Mesothelial cell of epicardium (in vitro differentiated cells): ENCODE data around the gene MSTO1. TPM values are rescaled to one million over a fixed set of nuclear protein-coding genes. Genes with fewer than 3 reads are reported as not detected.

ENCODE experiments used
- DNase-seq, 2 experiments: peaks; one replicate each; pipeline ENCODE4 v3.0.0; 2021; ENCODE audit warnings: low spot score in 2 of 2; ENCODE audit not compliant: unreplicated experiment in 2 of 2
- H3K27ac Mint-ChIP-seq: 2 replicates; pipeline ENCODE4 v1.8.0; 2021; ENCODE audit warnings: mixed read lengths
- H3K27me3 Mint-ChIP-seq: 2 replicates; pipeline ENCODE4 v1.8.0; 2021; ENCODE audit warnings: low read depth, mixed read lengths
- H3K36me3 Mint-ChIP-seq: 2 replicates; pipeline ENCODE4 v1.8.0; 2021; ENCODE audit warnings: mixed read lengths
- H3K4me1 Mint-ChIP-seq: 2 replicates; pipeline ENCODE4 v1.8.0; 2021; ENCODE audit warnings: mixed read lengths
- H3K4me3 Mint-ChIP-seq: 2 replicates; pipeline ENCODE4 v1.8.0; 2021; ENCODE audit warnings: mild to moderate bottlenecking, moderate library complexity, mixed read lengths
- H3K9me3 Mint-ChIP-seq: 2 replicates; pipeline ENCODE4 v1.8.0; 2021; ENCODE audit warnings: mixed read lengths
- CTCF ChIP-seq: fragments of 200-600 bp; sonication (generic); IDR thresholded peaks from one replicate; pipeline ENCODE4 v1.5.0; 2021; ENCODE audit warnings: antibody characterized with exemption; ENCODE audit not compliant: unreplicated experiment
- total RNA-seq: library from RNA; stranded (reverse); gene quantifications from 3 replicates; pipeline ENCODE4 v1.2.1, GENCODE V29; 2021

The MSTO1 gene
- total RNA-seq, 1 donor from 2014 or later, result 55.5 TPM

- Mint-ChIP-seq H3K36me3 (peaks cover 11% of the 10 kb centered on the region), H3K9me3 (peaks cover 20% of the 10 kb centered on the region), H3K27me3 (no peaks in the 10 kb centered on the region), H3K4me3 (no peak overlapping the region), H3K4me1 (peaks cover 21% of the 10 kb centered on the region), H3K27ac (peak overlapping the region; percentile 51)
- no peak for TF ChIP-seq CTCF
- no peak for DNase-seq
Measured at GRCh38 chr1:155645034-155645598, 35.1 kb downstream of the MSTO1 start.

GRCh38 chr1:155645648-155646047 lies 35.6 kb downstream of the MSTO1 start:
- no peak for TF ChIP-seq CTCF
- DNase-seq, result no peak
- H3K27me3 Mint-ChIP-seq, result no peaks in the 10 kb centered on the region
- peaks cover 17% of the 10 kb centered on the region for H3K9me3 Mint-ChIP-seq
- H3K36me3 Mint-ChIP-seq, result peaks cover 11% of the 10 kb centered on the region
- H3K4me3 Mint-ChIP-seq, result no peak overlapping the region
- H3K4me1 Mint-ChIP-seq, result peaks cover 21% of the 10 kb centered on the region
- H3K27ac Mint-ChIP-seq, result peak overlapping the region; percentile 51

GRCh38 chr1:155646307-155646706 lies 36.3 kb downstream of the MSTO1 start:
- Mint-ChIP-seq H3K27ac (peak overlapping the region; percentile 51), H3K9me3 (peaks cover 16% of the 10 kb centered on the region), H3K27me3 (no peaks in the 10 kb centered on the region), H3K4me1 (peaks cover 22% of the 10 kb centered on the region), H3K4me3 (no peak overlapping the region), H3K36me3 (peaks cover 11% of the 10 kb centered on the region)
- no peak for TF ChIP-seq CTCF
- DNase-seq, result no peak

- H3K27ac Mint-ChIP-seq, result peak overlapping the region; percentile 94
- H3K4me1 Mint-ChIP-seq, result peaks cover 25% of the 10 kb centered on the region
- H3K36me3 Mint-ChIP-seq, result no peaks in the 10 kb centered on the region
- no peaks in the 10 kb centered on the region for H3K27me3 Mint-ChIP-seq
- no peak for TF ChIP-seq CTCF
- H3K9me3 Mint-ChIP-seq, result no peaks in the 10 kb centered on the region
- no peak for DNase-seq
- peak overlapping the region; percentile 54 for H3K4me3 Mint-ChIP-seq
Measured at GRCh38 chr1:155648207-155649147, 38.5 kb downstream of the MSTO1 start.

- DNase-seq, result no peak
- Mint-ChIP-seq H3K4me1 (peaks cover 28% of the 10 kb centered on the region), H3K27ac (no peak overlapping the region), H3K4me3 (no peak overlapping the region), H3K36me3 (no peaks in the 10 kb centered on the region), H3K9me3 (no peaks in the 10 kb centered on the region), H3K27me3 (no peaks in the 10 kb centered on the region)
- no peak for TF ChIP-seq CTCF
Measured at GRCh38 chr1:155649676-155650075, 39.7 kb downstream of the MSTO1 start.
